HG03108 (cell line): ENCODE data around the gene SYCP2.

Experiments
- ATAC-seq: cut with Tn5 transposase; IDR thresholded peaks from one replicate; pipeline ENCODE4 v1.9.1; 2021; ENCODE audit warnings: moderate library complexity; ENCODE audit not compliant: unreplicated experiment

The SYCP2 gene

GRCh38 chr20:59836767-59837166, 96.7 kb downstream of the SYCP2 start:
- ATAC-seq, result no peak

DNA sequence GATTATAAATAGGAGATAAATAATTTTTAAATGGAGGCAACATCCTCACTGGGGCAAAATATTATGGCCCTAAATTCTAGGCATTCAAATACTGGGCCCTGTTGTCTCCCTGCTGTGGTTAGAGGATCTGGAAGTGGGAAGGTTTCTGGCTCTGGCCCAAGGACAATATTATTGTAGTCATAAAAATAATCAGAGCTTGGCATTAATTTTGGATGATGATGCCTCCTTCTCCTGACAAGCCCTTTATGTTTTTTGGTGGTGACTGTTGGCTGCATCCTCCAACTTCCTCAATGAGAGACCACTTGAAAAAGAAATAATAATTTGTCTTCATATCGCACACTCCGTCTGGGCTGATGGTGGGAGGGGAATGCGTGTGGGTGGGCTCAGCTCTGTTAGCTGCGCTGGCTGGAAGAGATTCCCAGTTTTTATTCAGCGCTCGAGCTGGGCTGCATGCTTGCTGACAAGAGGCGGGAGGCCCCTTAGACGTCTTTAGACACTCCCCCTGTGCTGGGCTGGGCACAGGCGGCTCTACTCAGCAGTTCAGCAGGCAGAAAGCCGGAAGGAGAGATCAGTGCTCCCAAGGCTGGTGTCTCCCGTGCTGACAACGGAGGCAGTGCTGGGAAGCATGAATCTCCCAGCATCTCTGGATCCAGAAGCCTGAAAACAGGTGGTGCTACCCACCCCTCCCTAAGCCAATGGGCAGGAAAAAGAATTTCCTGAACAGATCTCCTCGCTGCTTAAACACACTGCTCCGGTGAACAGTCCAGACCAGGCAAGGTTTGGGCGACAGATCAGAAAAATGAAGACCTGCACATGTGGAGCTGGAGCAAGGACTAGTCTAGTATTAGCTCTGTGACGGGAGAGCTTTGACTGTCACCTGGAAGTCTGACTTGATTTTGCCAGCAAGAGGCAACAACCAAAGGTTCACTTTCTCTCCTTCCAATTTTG, 97.7 kb downstream of the SYCP2 start:
- no peak for ATAC-seq

DNA sequence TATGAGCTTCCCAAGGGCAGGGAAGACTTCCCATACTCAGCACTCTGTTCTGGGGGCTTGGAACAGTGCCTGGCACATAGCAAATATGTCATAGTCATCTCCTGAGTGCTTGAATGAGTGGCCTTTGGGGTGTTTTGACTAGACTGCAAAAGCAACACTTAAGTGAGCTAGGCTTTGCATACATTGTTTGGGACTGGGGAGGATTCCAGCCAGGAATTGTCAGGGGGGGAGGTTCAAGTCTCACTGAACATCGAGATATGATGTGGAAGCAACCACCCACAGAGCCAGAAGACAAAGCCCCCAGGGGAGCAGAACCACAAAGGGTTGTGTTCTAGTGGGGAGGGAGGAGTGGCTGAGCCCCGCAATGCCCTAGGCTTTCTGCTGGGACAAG, 98.4 kb downstream of the SYCP2 start:
- ATAC-seq, result no peak

- ATAC-seq, result no peak
These were observed 100.8 kb downstream of the SYCP2 start for GRCh38 chr20:59832406-59833363.

DNA sequence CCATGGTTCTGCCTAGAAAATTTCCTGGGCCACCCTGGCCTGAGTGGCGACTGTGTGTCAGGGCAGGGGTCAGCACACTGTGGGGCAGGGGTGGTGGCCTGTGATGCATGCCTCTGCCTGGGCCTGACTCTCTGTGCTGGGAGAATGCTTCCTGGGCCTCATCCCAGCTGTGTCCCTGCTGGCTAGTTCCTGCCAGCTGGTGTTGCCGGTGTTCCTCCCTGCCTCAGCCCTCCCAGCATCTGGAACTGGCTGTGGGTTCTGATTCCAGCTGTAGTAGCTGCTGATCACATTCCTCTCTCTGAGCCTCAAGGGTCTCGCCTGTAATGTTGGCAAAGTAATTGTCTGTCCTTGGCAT, 101.5 kb downstream of the SYCP2 start:
- ATAC-seq, result no peak

DNA sequence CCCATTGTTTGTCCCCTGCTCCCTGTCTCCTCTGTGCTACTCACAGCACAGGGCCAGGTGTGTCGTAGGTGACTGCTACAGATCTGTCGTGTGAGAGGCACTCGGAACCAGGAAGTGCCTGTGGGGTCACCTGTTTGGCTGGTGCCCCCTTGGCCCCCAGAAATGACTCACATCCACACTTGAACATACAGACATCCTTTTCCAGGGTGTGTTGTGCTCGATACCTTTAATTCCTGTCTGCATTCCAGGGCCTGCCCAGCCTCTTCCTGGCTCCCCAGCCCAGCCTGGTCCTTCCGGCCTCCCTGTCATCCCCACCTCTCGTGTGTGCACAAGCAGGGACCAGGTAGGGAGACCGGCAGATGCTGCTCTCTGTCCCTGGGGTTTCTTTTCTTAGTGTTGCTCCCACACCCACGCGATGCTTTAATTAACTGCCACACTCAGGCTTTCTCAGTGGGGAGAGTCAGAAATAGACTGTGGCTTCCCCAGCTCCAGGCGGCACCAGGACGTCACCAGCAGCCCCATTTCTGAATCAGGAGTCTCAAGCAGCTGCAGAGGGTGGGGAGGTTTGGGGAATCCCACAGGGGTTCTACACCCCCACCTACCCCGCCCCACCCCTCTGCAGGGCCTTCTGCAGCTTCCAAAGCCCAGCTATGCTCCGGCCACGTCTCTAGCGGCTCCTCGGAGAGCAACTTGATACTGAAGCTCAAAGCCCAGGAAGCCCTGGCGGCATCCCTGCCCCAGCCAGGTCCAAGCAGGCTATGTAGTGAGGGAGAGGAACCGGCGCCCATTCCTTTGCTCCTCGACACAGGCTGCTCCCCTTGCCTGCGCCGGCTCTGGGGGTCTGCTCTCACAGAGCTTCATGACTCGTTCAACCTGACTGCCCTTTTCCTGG, 102.2 kb downstream of the SYCP2 start:
- no peak for ATAC-seq

GRCh38 chr20:59830665-59831023, 102.8 kb downstream of the SYCP2 start:
- ATAC-seq, result no peak

GRCh38 chr20:59829786-59830664, 103.4 kb downstream of the SYCP2 start:
- ATAC-seq, result no peak

- ATAC-seq, result no peak
These were observed 104.2 kb downstream of the SYCP2 start for GRCh38 chr20:59829054-59829785.

- ATAC-seq, result no peak
These were observed 105.0 kb downstream of the SYCP2 start for GRCh38 chr20:59828125-59829053.

- ATAC-seq, result no peak
These were observed 106.0 kb downstream of the SYCP2 start for GRCh38 chr20:59827138-59828056.

DNA sequence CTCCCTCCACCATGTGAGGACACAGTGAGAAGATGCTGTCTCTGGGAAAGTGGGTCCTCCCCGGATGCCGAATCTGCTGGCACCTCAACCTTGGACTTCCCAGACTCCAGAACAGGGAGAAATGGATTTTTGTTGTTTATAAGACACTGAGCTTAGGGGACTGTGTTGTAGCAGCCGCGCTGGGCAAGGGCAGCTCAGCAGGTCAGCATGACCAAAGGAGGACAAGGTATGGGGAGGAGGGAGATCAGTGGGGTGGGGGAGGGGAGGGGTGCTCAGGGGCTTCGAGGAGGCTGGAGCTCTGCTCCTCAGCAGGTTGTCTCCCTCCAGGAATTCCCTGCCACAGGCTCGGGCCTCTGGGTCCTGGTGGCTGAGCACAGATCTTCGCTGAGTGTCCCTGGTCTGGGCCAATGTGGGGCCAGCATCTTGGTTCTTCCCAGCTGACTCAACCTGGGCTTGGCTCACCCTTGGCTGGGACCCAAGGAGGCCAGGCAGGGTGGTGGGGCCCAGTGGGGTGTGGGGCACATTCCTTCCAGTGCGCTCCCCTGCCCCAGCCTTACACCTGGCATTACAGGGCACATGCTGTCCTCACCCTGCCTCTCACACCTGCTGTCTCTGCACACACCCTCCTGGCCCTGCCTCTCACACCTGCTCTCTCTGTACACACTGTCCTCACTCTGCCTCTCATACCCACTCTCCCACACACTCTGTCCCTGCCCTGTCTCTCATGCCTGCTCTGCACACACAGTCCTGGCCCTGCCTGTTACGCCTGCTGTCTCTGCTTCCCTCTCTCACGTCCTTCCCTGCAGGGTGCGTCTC, 107.3 kb downstream of the SYCP2 start:
- ATAC-seq, result no peak

- ATAC-seq, result no peak
These were observed 107.9 kb downstream of the SYCP2 start for GRCh38 chr20:59825563-59825920.

- no peak for ATAC-seq
These were observed 108.5 kb downstream of the SYCP2 start for GRCh38 chr20:59824711-59825562.

DNA sequence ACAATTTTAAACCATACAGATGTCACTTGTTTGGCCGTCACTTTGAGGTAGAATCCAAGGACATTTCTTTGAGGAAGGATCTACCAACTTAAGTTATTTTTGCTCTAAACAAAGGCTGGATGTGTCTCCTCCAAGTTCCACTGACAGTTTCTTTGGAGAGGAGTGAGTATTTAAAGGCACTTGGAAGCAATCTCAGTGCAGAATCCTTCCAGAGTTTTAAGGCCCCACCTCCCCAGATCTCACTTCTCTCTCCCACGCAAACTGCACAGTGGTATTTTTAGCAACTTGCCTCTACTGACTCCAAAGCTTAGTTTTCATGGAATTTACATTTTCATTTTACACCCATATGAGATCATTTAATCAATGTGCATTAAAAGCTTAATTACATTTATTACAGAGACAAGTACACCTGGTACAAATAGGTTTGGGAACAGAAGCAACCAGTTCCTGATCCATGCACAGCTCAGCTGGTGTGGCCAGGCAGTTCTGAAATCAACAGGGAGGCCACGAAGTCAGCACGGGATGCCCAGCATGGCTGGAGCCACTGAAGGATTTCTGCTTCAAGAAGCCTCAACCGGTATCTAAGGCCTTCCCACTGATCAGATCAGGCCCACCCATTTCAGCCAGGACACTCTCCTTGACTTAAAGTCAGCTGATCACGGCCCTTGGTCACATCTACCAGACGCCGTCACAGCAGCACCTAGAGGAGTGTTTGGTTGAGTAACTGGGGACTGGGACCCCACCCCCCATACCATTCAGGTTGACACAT, 109.8 kb downstream of the SYCP2 start:
- no peak for ATAC-seq
